H9 (cell line): ENCODE measurements around the gene PCDHB4. TPM values are rescaled to one million over a fixed set of nuclear protein-coding genes. Genes with fewer than 3 reads are reported as not detected.

Source experiments
- DNase-seq: peaks from one replicate; pipeline ENCODE4 v3.0.0-alpha.2; 2017
- H2AFZ ChIP-seq: one replicate; pipeline ENCODE4 v1.6.1; 2013; ENCODE audit warnings: mild to moderate bottlenecking, low read length, control low read depth, moderate library complexity
- H2AK5ac ChIP-seq: 2 replicates; pipeline ENCODE4 v1.6.1; 2013; ENCODE audit warnings: low read length, control low read depth, mixed read lengths; ENCODE audit not compliant: insufficient read length
- H2BK120ac ChIP-seq: one replicate; pipeline ENCODE4 v1.6.1; 2013; ENCODE audit warnings: low read depth, mild to moderate bottlenecking, low read length, control low read depth, inconsistent platforms; ENCODE audit not compliant: poor library complexity, severe bottlenecking
- H2BK12ac ChIP-seq: 2 replicates; pipeline ENCODE4 v1.6.1; 2013; ENCODE audit warnings: low read length, control low read depth, mixed read lengths, low read depth; ENCODE audit not compliant: insufficient read length
- H2BK15ac ChIP-seq: 2 replicates; pipeline ENCODE4 v1.6.1; 2013; ENCODE audit warnings: low read depth, low read length, control low read depth
- H2BK20ac ChIP-seq: one replicate; pipeline ENCODE4 v1.6.1; 2013; ENCODE audit warnings: low read depth, mild to moderate bottlenecking, low read length, control low read depth, inconsistent platforms; ENCODE audit not compliant: poor library complexity, severe bottlenecking
- H2BK5ac ChIP-seq: 2 replicates; pipeline ENCODE4 v1.6.1; 2013; ENCODE audit warnings: low read length, control low read depth, mixed read lengths; ENCODE audit not compliant: insufficient read length
- H3K14ac ChIP-seq: 2 replicates; pipeline ENCODE4 v1.6.1; 2013; ENCODE audit warnings: low read length, control low read depth; ENCODE audit not compliant: insufficient read depth
- H3K18ac ChIP-seq: 2 replicates; pipeline ENCODE4 v1.6.1; 2013; ENCODE audit warnings: low read depth, mild to moderate bottlenecking, mixed read lengths, low read length, control low read depth; ENCODE audit not compliant: insufficient read length
- H3K23ac ChIP-seq: 2 replicates; pipeline ENCODE4 v1.6.1; 2013; ENCODE audit warnings: low read length, control low read depth, mixed read lengths, low read depth; ENCODE audit not compliant: insufficient read length
- H3K23me2 ChIP-seq: 2 replicates; pipeline ENCODE4 v1.6.1; 2013; ENCODE audit warnings: low read depth, mild to moderate bottlenecking, mixed read lengths, low read length, control low read depth; ENCODE audit not compliant: insufficient read length, poor library complexity, severe bottlenecking
- H3K27ac ChIP-seq: 2 replicates; pipeline ENCODE4 v1.5.1; 2013; ENCODE audit warnings: low read length, control low read depth, mixed read lengths, low read depth; ENCODE audit not compliant: insufficient read length
- H3K27me3 ChIP-seq: 2 replicates; pipeline ENCODE4 v1.6.1; 2013; ENCODE audit warnings: low read length, control low read depth, inconsistent platforms; ENCODE audit not compliant: insufficient read depth
- H3K4ac ChIP-seq: 2 replicates; pipeline ENCODE4 v1.6.1; 2013; ENCODE audit warnings: low read depth, mild to moderate bottlenecking, control low read depth, inconsistent platforms, low read length, moderate library complexity
- H3K4me1 ChIP-seq: 2 replicates; pipeline ENCODE4 v1.6.1; 2013; ENCODE audit warnings: low read length, control low read depth, inconsistent platforms; ENCODE audit not compliant: insufficient read depth
- H3K4me2 ChIP-seq: 2 replicates; pipeline ENCODE4 v1.6.1; 2013; ENCODE audit warnings: low read length, control low read depth, mixed read lengths; ENCODE audit not compliant: insufficient read length, insufficient read depth
- H3K56ac ChIP-seq: 2 replicates; pipeline ENCODE4 v1.6.1; 2013; ENCODE audit warnings: low read depth, mild to moderate bottlenecking, mixed read lengths, low read length, control low read depth; ENCODE audit not compliant: insufficient read length
- H3K79me1 ChIP-seq: 2 replicates; pipeline ENCODE4 v1.6.1; 2013; ENCODE audit warnings: low read depth, mild to moderate bottlenecking, moderate library complexity, low read length, control low read depth, inconsistent platforms; ENCODE audit not compliant: insufficient read depth, poor library complexity, severe bottlenecking
- H3K79me2 ChIP-seq: 2 replicates; pipeline ENCODE4 v1.6.1; 2013; ENCODE audit warnings: low read length, control low read depth, inconsistent platforms; ENCODE audit not compliant: insufficient read depth
- H3K9ac ChIP-seq: 2 replicates; pipeline ENCODE4 v1.6.1; 2013; ENCODE audit warnings: low read length, control low read depth, mixed read lengths; ENCODE audit not compliant: insufficient read length; ENCODE audit errors: extremely low read depth
- H3K9me3 ChIP-seq: one replicate; pipeline ENCODE4 v1.6.1; 2013; ENCODE audit warnings: low read depth, low read length, inconsistent platforms; ENCODE audit not compliant: control insufficient read depth
- H3T11ph ChIP-seq: one replicate; pipeline ENCODE4 v1.6.1; 2013; ENCODE audit warnings: mild to moderate bottlenecking, low read length, control low read depth, inconsistent platforms
- H4K20me1 ChIP-seq: one replicate; pipeline ENCODE4 v1.6.1; 2013; ENCODE audit not compliant: control insufficient read depth, insufficient read length, insufficient read depth
- H4K5ac ChIP-seq: 2 replicates; pipeline ENCODE4 v1.6.1; 2013; ENCODE audit warnings: low read depth, mild to moderate bottlenecking, mixed read lengths, low read length, control low read depth; ENCODE audit not compliant: insufficient read length
- H4K8ac ChIP-seq: replicated peaks from 2 replicates; pipeline ENCODE4 v1.6.1; 2013; ENCODE audit warnings: low read length, control low read depth, mixed read lengths, low read depth; ENCODE audit not compliant: insufficient read length
- H4K91ac ChIP-seq: 2 replicates; pipeline ENCODE4 v1.6.1; 2013; ENCODE audit warnings: low read depth, mild to moderate bottlenecking, moderate library complexity, mixed read lengths, low read length, control low read depth; ENCODE audit not compliant: insufficient read length
- H3K27ac Mint-ChIP-seq, 3 experiments: 2 replicates in 2 of 3; 3 replicates in 1 of 3; pipeline ENCODE4 v1.8.0; 2020 to 2021; ENCODE audit warnings: mixed read lengths in 3 of 3, mild to moderate bottlenecking in 1 of 3, moderate library complexity in 1 of 3
- H3K27me3 Mint-ChIP-seq: 2 replicates; pipeline ENCODE4 v1.8.0; 2021; ENCODE audit warnings: low read depth, mild to moderate bottlenecking, moderate library complexity, mixed read lengths
- H3K36me3 Mint-ChIP-seq, 3 experiments: 2 replicates in 2 of 3; 3 replicates in 1 of 3; pipeline ENCODE4 v1.8.0; 2020 to 2021; ENCODE audit warnings: low read depth in 3 of 3, mixed read lengths in 3 of 3; ENCODE audit not compliant: insufficient read depth in 1 of 3
- H3K4me1 Mint-ChIP-seq, 2 experiments: 2 replicates each; pipeline ENCODE4 v1.8.0; 2020; ENCODE audit warnings: mixed read lengths in 2 of 2
- H3K4me3 Mint-ChIP-seq, 2 experiments: 2 replicates in 1 of 2; 3 replicates in 1 of 2; pipeline ENCODE4 v1.8.0; 2020 to 2021; ENCODE audit warnings: mild to moderate bottlenecking in 2 of 2, mixed read lengths in 2 of 2, moderate library complexity in 1 of 2
- H3K9me3 Mint-ChIP-seq, 2 experiments: 2 replicates in 1 of 2; 3 replicates in 1 of 2; pipeline ENCODE4 v1.8.0; 2020; ENCODE audit warnings: mild to moderate bottlenecking in 2 of 2, mixed read lengths in 2 of 2, moderate library complexity in 1 of 2
- WGBS: extraction: QIAGEN DNeasy Blood & Tissue Kit; methylation state at CpG from one replicate; pipeline ENCODE4 v1.1.7; 2013; ENCODE audit warnings: missing lambda C conversion rate, low lambda C conversion rate, mixed read lengths; ENCODE audit not compliant: insufficient read length; ENCODE audit errors: extremely low coverage; 5-methylcytosine and 5-hydroxymethylcytosine counted together
- long read RNA-seq: library from polyadenylated mRNA; unstranded; transcript quantifications from one replicate; pipeline ENCODE4 v2.0.0, GENCODE V29; 2020
- total RNA-seq: library from RNA; stranded (reverse); gene quantifications from 2 replicates; pipeline ENCODE4 v1.2.1, GENCODE V29; 2021
- TF ChIP-seq, protein P1 (sequence below): fragments of 200-600 bp; sonication (generic); conservative IDR thresholded peaks from 3 replicates; pipeline ENCODE4 v1.8.0; 2021; ENCODE audit warnings: antibody characterized with exemption, mild to moderate bottlenecking

Gene PCDHB4
- total RNA-seq = 1.3 and 1.6 TPM in 2 replicates
- long read RNA-seq = 0 reads

DNA sequence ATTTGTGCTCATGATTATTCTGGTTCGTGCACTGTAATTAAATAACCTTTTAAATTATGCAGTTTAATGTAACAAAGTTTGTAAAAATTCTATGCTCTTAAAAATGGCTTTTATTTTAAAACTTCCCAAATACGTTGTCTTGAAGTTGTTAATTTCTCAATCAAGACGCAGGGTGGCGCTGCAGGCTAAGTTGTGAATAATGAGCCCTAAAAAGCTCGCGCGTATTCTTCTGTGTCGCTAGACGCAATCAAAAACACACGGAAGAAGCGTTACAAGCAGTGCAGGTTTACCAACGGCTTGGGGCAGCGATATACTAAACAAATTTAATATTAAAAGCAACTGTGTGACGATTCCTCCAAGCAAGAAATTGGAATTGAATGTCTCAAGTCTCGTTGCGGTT, at the start of gene PCDHB4:
Gene PCDHB4, plus strand, starts transcription at position 256 of the 400 bp plus-strand sequence. CDS start 181 bp downstream, outside the sequence.
- no peak within 1 kb of the TSS for H2AFZ ChIP-seq
- H3K23me2 ChIP-seq = no peaks in the 10 kb centered on the region
- no peak within 1 kb of the TSS for H4K91ac ChIP-seq
- no peaks in the 10 kb centered on the region for H3K9me3 ChIP-seq
- H3K4me1 ChIP-seq = no peaks in the 10 kb centered on the region
- no peaks in the 10 kb centered on the region for H3K79me2 ChIP-seq
- no peak within 1 kb of the TSS for H3K27ac Mint-ChIP-seq
- no peak within 1 kb of the TSS for H3K4me2 ChIP-seq
- WGBS = no CpG with 5 or more reads among the region's 16 CpGs
- H3K79me1 ChIP-seq = no peaks in the 10 kb centered on the region
- H3K9ac ChIP-seq = no peak within 1 kb of the TSS
- H2BK15ac ChIP-seq = no peak within 1 kb of the TSS
- no peak within 1 kb of the TSS for H2BK20ac ChIP-seq
- no peaks in the 10 kb centered on the region for H4K20me1 ChIP-seq
- TF ChIP-seq, protein P1, sequence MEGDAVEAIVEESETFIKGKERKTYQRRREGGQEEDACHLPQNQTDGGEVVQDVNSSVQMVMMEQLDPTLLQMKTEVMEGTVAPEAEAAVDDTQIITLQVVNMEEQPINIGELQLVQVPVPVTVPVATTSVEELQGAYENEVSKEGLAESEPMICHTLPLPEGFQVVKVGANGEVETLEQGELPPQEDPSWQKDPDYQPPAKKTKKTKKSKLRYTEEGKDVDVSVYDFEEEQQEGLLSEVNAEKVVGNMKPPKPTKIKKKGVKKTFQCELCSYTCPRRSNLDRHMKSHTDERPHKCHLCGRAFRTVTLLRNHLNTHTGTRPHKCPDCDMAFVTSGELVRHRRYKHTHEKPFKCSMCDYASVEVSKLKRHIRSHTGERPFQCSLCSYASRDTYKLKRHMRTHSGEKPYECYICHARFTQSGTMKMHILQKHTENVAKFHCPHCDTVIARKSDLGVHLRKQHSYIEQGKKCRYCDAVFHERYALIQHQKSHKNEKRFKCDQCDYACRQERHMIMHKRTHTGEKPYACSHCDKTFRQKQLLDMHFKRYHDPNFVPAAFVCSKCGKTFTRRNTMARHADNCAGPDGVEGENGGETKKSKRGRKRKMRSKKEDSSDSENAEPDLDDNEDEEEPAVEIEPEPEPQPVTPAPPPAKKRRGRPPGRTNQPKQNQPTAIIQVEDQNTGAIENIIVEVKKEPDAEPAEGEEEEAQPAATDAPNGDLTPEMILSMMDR = peak; percentile 84
- no peak within 1 kb of the TSS for H2BK12ac ChIP-seq
- H4K5ac ChIP-seq = no peak within 1 kb of the TSS
- no peak within 1 kb of the TSS for H3K23ac ChIP-seq
- no peaks in the 10 kb centered on the region for H3K27me3 Mint-ChIP-seq
- H3K27ac ChIP-seq = no peak within 1 kb of the TSS
- no peak within 1 kb of the TSS for H3K4ac ChIP-seq
- H3K36me3 Mint-ChIP-seq = peaks cover 11 to 27% (median 14%) of the 10 kb centered on the region in 3 experiments
- DNase-seq = peak; percentile 51
- H3K56ac ChIP-seq = no peak within 1 kb of the TSS
- peaks cover 0 to 4% of the 10 kb centered on the region in 2 experiments; a peak in 1 of 4 replicates for H3K4me1 Mint-ChIP-seq
- no peak within 1 kb of the TSS for H4K8ac ChIP-seq
- no peak within 1 kb of the TSS for H3K14ac ChIP-seq
- H3K4me3 Mint-ChIP-seq = peak within 1 kb of the TSS in 1 of 2 experiments; percentile 34; a peak in 1 of 5 replicates
- H3K27me3 ChIP-seq = no peaks in the 10 kb centered on the region
- no peak within 1 kb of the TSS for H3K18ac ChIP-seq
- H2BK5ac ChIP-seq = no peak within 1 kb of the TSS
- H3K9me3 Mint-ChIP-seq = peaks cover 12 to 19% of the 10 kb centered on the region in 2 experiments
- H2AK5ac ChIP-seq = no peak within 1 kb of the TSS
- H2BK120ac ChIP-seq = no peak within 1 kb of the TSS
- H3T11ph ChIP-seq = no peak within 1 kb of the TSS
